A673 (cell line): ENCODE measurements around the gene PHAF1.

Source experiments
- CTCF ChIP-seq: fragments of 300-800, 200-600 bp; sonication (generic); conservative IDR thresholded peaks from 2 replicates; pipeline ENCODE4 v1.5.1; 2017; ENCODE audit warnings: low read depth, mild to moderate bottlenecking, antibody characterized with exemption, low read length, moderate library complexity, mixed read lengths
- EZH2 ChIP-seq: fragments of 200-600 bp; sonication (generic); IDR thresholded peaks from 2 replicates; pipeline ENCODE4 v1.6.1; 2017; ENCODE audit warnings: borderline replicate concordance, low read depth, mild to moderate bottlenecking, mixed read lengths, antibody characterized with exemption, low read length; ENCODE audit not compliant: poor library complexity, severe bottlenecking

GRCh38 chr16:67088551-67088950 lies 21.2 kb upstream of the PHAF1 start:
- no peak for TF ChIP-seq EZH2
- TF ChIP-seq CTCF, result no peak
